PC-3 (cell line): ENCODE measurements around the gene BCKDHA.

ENCODE experiments used
- EZH2 ChIP-seq: fragments of 300-600 bp; sonication (generic); IDR thresholded peaks from one replicate; pipeline ENCODE4 v1.6.1; 2017; ENCODE audit warnings: antibody characterized with exemption, mild to moderate bottlenecking, low read length; ENCODE audit not compliant: unreplicated experiment
- EZH2phosphoT487 ChIP-seq: fragments of 300-600 bp; sonication (generic); IDR thresholded peaks from 2 replicates; pipeline ENCODE4 v1.6.1; 2018; ENCODE audit warnings: mild to moderate bottlenecking, antibody characterized with exemption, low read length, borderline replicate concordance
- TF ChIP-seq, protein P1 (sequence below): fragments of 300-600 bp; sonication (generic); conservative IDR thresholded peaks from 2 replicates; pipeline ENCODE4 v1.5.1; 2017; ENCODE audit warnings: antibody characterized with exemption, low read depth, mild to moderate bottlenecking, low read length

DNA sequence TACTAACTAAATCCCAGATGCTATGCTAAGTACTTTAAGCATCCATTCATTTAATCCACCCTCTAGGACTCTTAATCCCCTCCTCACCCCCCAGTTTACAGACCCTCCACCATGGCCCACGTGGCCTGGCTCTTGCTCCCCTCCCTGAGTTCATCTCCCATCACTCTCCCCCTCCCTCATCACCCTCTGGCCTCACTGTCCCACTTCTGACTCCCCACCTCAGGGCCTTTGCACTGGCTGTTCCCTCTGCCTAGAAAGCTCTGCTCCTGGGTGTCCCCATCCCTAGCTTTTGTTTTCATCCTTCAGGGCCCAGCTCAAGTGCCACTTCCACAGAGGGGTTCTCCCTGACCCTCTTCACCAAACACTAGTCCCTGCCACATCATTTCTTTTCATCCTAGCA lies 37.9 kb upstream of the BCKDHA start:
- TF ChIP-seq, protein P1, sequence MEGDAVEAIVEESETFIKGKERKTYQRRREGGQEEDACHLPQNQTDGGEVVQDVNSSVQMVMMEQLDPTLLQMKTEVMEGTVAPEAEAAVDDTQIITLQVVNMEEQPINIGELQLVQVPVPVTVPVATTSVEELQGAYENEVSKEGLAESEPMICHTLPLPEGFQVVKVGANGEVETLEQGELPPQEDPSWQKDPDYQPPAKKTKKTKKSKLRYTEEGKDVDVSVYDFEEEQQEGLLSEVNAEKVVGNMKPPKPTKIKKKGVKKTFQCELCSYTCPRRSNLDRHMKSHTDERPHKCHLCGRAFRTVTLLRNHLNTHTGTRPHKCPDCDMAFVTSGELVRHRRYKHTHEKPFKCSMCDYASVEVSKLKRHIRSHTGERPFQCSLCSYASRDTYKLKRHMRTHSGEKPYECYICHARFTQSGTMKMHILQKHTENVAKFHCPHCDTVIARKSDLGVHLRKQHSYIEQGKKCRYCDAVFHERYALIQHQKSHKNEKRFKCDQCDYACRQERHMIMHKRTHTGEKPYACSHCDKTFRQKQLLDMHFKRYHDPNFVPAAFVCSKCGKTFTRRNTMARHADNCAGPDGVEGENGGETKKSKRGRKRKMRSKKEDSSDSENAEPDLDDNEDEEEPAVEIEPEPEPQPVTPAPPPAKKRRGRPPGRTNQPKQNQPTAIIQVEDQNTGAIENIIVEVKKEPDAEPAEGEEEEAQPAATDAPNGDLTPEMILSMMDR: no peak
- TF ChIP-seq EZH2phosphoT487 (no peak), EZH2 (no peak)
